GM23248 (cell line): Measurements from ENCODE around the gene CHST6.

Source experiments
- EZH2 ChIP-seq: fragments of 200-600 bp; sonication (generic); IDR thresholded peaks from 2 replicates; pipeline ENCODE4 v1.6.1; 2018; ENCODE audit warnings: antibody characterized with exemption, mild to moderate bottlenecking; ENCODE audit not compliant: insufficient read depth, poor library complexity, severe bottlenecking
- EZH2phosphoT487 ChIP-seq: fragments of 200-600 bp; sonication (generic); IDR thresholded peaks from 2 replicates; pipeline ENCODE4 v1.6.1; 2018; ENCODE audit warnings: antibody characterized with exemption, moderate library complexity, mild to moderate bottlenecking, low read depth; ENCODE audit not compliant: insufficient read depth

DNA sequence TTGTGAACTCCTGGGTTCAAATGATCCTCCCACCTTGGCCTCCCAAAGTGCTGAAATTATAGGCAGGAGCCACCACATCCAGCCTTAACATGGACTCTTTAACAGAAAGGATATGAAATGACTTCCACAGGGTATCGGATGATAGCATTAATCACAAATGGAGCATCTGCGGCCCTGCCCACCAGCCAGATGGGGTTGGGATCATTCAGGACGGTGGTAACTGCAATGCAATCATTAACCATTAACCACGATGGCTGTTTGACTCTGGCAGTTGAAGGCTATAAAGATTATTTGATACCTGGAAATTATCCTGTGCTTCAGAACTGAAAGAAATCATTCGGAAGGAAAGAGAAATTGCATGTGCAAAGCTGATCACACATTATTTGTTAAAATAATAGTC, 46.0 kb upstream of the CHST6 start:
- no peak for TF ChIP-seq EZH2
- no peak for TF ChIP-seq EZH2phosphoT487
